B cell (primary cell): ENCODE results near the gene TBC1D17. TPM values are rescaled to one million over a fixed set of nuclear protein-coding genes. Genes with fewer than 3 reads are reported as not detected.

Experiments
- ATAC-seq: fragments of 200-7000 bp; cut with Tn5 transposase; one replicate; pipeline ENCODE4 v1.10.0; 2021; ENCODE audit warnings: low read depth, mild to moderate bottlenecking, moderate number of reproducible peaks, moderate library complexity
- CTCF ChIA-PET: fragments of 350-600 bp; sonication (Branson Sonifier 250); formaldehyde crosslinking; loops from one replicate; lab custom pipeline; 2021; ENCODE audit warnings: antibody characterized with exemption, inconsistent platforms; lab: Charles Lee
- POLR2A ChIA-PET: fragments of 350-600 bp; sonication (Branson Sonifier 250); formaldehyde crosslinking; loops from one replicate; lab custom pipeline; 2021; ENCODE audit warnings: antibody characterized with exemption; lab: Charles Lee
- DNase-seq: peaks from one replicate; pipeline ENCODE4 v3.0.0; 2013
- H2AFZ ChIP-seq: 2 replicates; pipeline ENCODE4 v1.6.1; 2012; ENCODE audit warnings: mild to moderate bottlenecking, low read depth, low read length; ENCODE audit not compliant: insufficient read depth, poor library complexity, severe bottlenecking
- H3K27ac ChIP-seq, 2 donors: 1 replicate in 1 of 2; 2 replicates in 1 of 2; pipeline ENCODE4 v1.5.1; 2012 to 2013; ENCODE audit warnings: low read length in 2 of 2, mild to moderate bottlenecking in 2 of 2, moderate library complexity in 1 of 2
- H3K27me3 ChIP-seq, 4 experiments: fragments of 200-600 bp in 1 of 4; sonication (generic) in 1 of 4; replicated peaks in 1 of 4; 1 replicate in 2 of 4; 2 replicates in 2 of 4; pipeline versions ENCODE4 v1.6.1 to v1.7.0; 2013 to 2016; ENCODE audit warnings: low read length in 3 of 4, mild to moderate bottlenecking in 2 of 4, mixed read lengths in 1 of 4, moderate library complexity in 1 of 4; ENCODE audit not compliant: insufficient read depth in 4 of 4, control insufficient read depth in 3 of 4; ENCODE audit errors: control extremely low read depth in 1 of 4
- H3K36me3 ChIP-seq, 2 experiments: replicated peaks in 1 of 2; 1 replicate in 1 of 2; 2 replicates in 1 of 2; pipeline versions ENCODE4 v1.6.1 to v1.7.1; 2013; ENCODE audit warnings: low read length in 1 of 2; ENCODE audit not compliant: insufficient read depth in 2 of 2, control insufficient read depth in 1 of 2; ENCODE audit errors: control extremely low read depth in 1 of 2, extremely low read depth in 1 of 2
- H3K4me1 ChIP-seq, 2 donors: fragments of 200-600 bp in 1 of 2; sonication (generic) in 1 of 2; 1 replicate in 1 of 2; 2 replicates in 1 of 2; pipeline versions ENCODE4 v1.5.1 to v1.6.1; 2013 to 2017; ENCODE audit warnings: low read length in 2 of 2; ENCODE audit not compliant: control insufficient read depth in 2 of 2, insufficient read depth in 2 of 2
- H3K4me2 ChIP-seq: replicated peaks from 2 replicates; pipeline ENCODE3; 2012; ENCODE audit warnings: mild to moderate bottlenecking, low read depth, low read length; ENCODE audit not compliant: poor library complexity, severe bottlenecking
- H3K4me3 ChIP-seq, 5 experiments: fragments of 200-600 bp in 1 of 5; sonication (generic) in 1 of 5; 1 replicate in 3 of 5; 2 replicates in 2 of 5; pipeline versions ENCODE4 v1.5.1 to v1.7.0; 2011 to 2016; ENCODE audit warnings: low read length in 4 of 5, mild to moderate bottlenecking in 4 of 5, low read depth in 2 of 5, control low read depth in 1 of 5, moderate library complexity in 1 of 5; ENCODE audit not compliant: insufficient read depth in 1 of 5; ENCODE audit errors: control extremely low read depth in 1 of 5, extremely low read depth in 1 of 5
- H3K79me2 ChIP-seq: fragments of 200-600 bp; sonication (generic); one replicate; pipeline ENCODE4 v1.6.0; 2016; ENCODE audit warnings: low read length; ENCODE audit not compliant: control insufficient read depth, insufficient read depth
- H3K9ac ChIP-seq: fragments of 200-600 bp; sonication (generic); 2 replicates; pipeline ENCODE4 v1.6.1; 2017; ENCODE audit warnings: mild to moderate bottlenecking, low read length, moderate library complexity
- H3K9me3 ChIP-seq, 3 donors: one replicate each; pipeline versions ENCODE4 v1.6.1 to v1.7.1; 2013; ENCODE audit warnings: low read length in 2 of 3; ENCODE audit not compliant: control insufficient read depth in 2 of 3, insufficient read depth in 1 of 3; ENCODE audit errors: control extremely low read depth in 1 of 3
- H4K20me1 ChIP-seq: 2 replicates; pipeline ENCODE4 v1.6.0; 2012; ENCODE audit warnings: mild to moderate bottlenecking, low read length; ENCODE audit not compliant: insufficient read depth, control insufficient read depth, poor library complexity, severe bottlenecking
- H3K27ac Mint-ChIP-seq: one replicate; pipeline ENCODE4 v1.8.0; 2021; ENCODE audit warnings: mixed read lengths
- H3K27me3 Mint-ChIP-seq: one replicate; pipeline ENCODE4 v1.8.0; 2021; ENCODE audit warnings: mixed read lengths
- H3K4me1 Mint-ChIP-seq: one replicate; pipeline ENCODE4 v1.8.0; 2021; ENCODE audit warnings: mixed read lengths
- H3K4me3 Mint-ChIP-seq: one replicate; pipeline ENCODE4 v1.8.0; 2021; ENCODE audit warnings: mixed read lengths
- H3K9me3 Mint-ChIP-seq: one replicate; pipeline ENCODE4 v1.8.0; 2022; ENCODE audit warnings: mixed read lengths; ENCODE audit not compliant: insufficient read depth
- CTCF ChIP-seq: fragments of 200-600 bp; IDR thresholded peaks from one replicate; pipeline ENCODE4 v1.8.0; 2022; ENCODE audit warnings: antibody characterized with exemption, mild to moderate bottlenecking
- EZH2 ChIP-seq: IDR thresholded peaks from 2 replicates; pipeline ENCODE4 v1.6.1; 2012; ENCODE audit warnings: borderline replicate concordance, low read depth, mild to moderate bottlenecking, moderate library complexity, low read length; ENCODE audit not compliant: insufficient read depth, poor library complexity, severe bottlenecking
- WGBS: methylation state at CpG from one replicate; pipeline ENCODE4 v1.1.5; 2013; ENCODE audit warnings: missing lambda C conversion rate; ENCODE audit not compliant: insufficient coverage; 5-methylcytosine and 5-hydroxymethylcytosine counted together
- intact Hi-C: fragments of 100-400 bp; cut with micrococcal nuclease; formaldehyde crosslinking; loops from one replicate; pipeline ENCODE4 v1.10.0; 2022
- polyA plus RNA-seq: library from polyadenylated mRNA; depleted of rRNA; stranded (reverse); fragments of >200 nt; gene quantifications from 2 replicates; pipeline ENCODE4 v1.2.3, GENCODE V29; 2012
- total RNA-seq, 2 donors: library from RNA; stranded (reverse); fragments of 120-200 nt in 1 of 2; gene quantifications; 1 replicate in 1 of 2; 2 replicates in 1 of 2; pipeline versions ENCODE4 v1.2.3 to v1.2.4, GENCODE V29; 2013 to 2022

The TBC1D17 gene
- total and polyA plus RNA-seq, 2 donors (not counting 1 experiment from before 2014, with no cell fraction given), result 85.7 to 98.7 TPM

GRCh38 chr19:49882643-49883042 is 5.1 kb downstream of the TBC1D17 start:
- Histone ChIP-seq H3K9ac (no peak overlapping the region), H2AFZ (no peak overlapping the region), H3K4me2 (no peak overlapping the region), H3K4me1 (peaks cover 7 to 12% of the 10 kb centered on the region in 2 donors), H3K9me3 (no peaks in the 10 kb centered on the region), H3K79me2 (peaks cover 8% of the 10 kb centered on the region), H4K20me1 (peaks cover 50% of the 10 kb centered on the region), H3K27ac (no peak overlapping the region), H3K36me3 (peaks cover 0 to 62% of the 10 kb centered on the region in 2 experiments), H3K27me3 (no peaks in the 10 kb centered on the region), H3K4me3 (no peak overlapping the region)
- TF ChIP-seq EZH2, result no peak
- no peak for TF ChIP-seq CTCF
- no peak overlapping the region for H3K4me3 Mint-ChIP-seq
- H3K27ac Mint-ChIP-seq, result no peak overlapping the region
- ChIA-PET POLR2A (no interaction called here), CTCF (no interaction called here)
- no peaks in the 10 kb centered on the region for H3K9me3 Mint-ChIP-seq
- 96% methylated on average over 14 of the region's 14 CpGs for WGBS
- no peaks in the 10 kb centered on the region for H3K27me3 Mint-ChIP-seq
- intact Hi-C loops, result no loop called here
- no peak for ATAC-seq
- no peak for DNase-seq
- H3K4me1 Mint-ChIP-seq, result peaks cover 11% of the 10 kb centered on the region

GRCh38 chr19:49883094-49883493 is 5.6 kb downstream of the TBC1D17 start:
- Mint-ChIP-seq H3K4me1 (peaks cover 8% of the 10 kb centered on the region), H3K9me3 (no peaks in the 10 kb centered on the region), H3K4me3 (no peak overlapping the region), H3K27ac (no peak overlapping the region), H3K27me3 (no peaks in the 10 kb centered on the region)
- no peak overlapping the region for H2AFZ ChIP-seq
- ATAC-seq (no peak), DNase-seq (no peak)
- H3K4me2 ChIP-seq, result no peak overlapping the region
- H3K36me3 ChIP-seq, result peaks cover 0 to 62% of the 10 kb centered on the region in 2 experiments
- H3K79me2 ChIP-seq, result peaks cover 7% of the 10 kb centered on the region
- TF ChIP-seq EZH2 (no peak), CTCF (no peak)
- H3K9ac ChIP-seq, result no peak overlapping the region
- no peaks in the 10 kb centered on the region for H3K27me3 ChIP-seq
- WGBS, result 100% methylated on average over 5 of the region's 5 CpGs
- H3K4me3 ChIP-seq, result no peak overlapping the region
- intact Hi-C loops, result no loop called here
- ChIA-PET CTCF (no interaction called here), POLR2A (no interaction called here)
- H3K4me1 ChIP-seq, result peaks cover 5 to 11% of the 10 kb centered on the region in 2 donors
- no peak overlapping the region for H3K27ac ChIP-seq
- peaks cover 51% of the 10 kb centered on the region for H4K20me1 ChIP-seq
- no peaks in the 10 kb centered on the region for H3K9me3 ChIP-seq
